Measurements from ENCODE around the gene CRIP1. TPM values are rescaled to one million over a fixed set of nuclear protein-coding genes. Genes with fewer than 3 reads are reported as not detected.
A peak's percentile ranks its signal among the peaks of the same experiment; 100 is the strongest.

Gene CRIP1
- total and polyA plus RNA-seq, 2 donors (not counting 1 experiment from before 2014, with no cell fraction given): 210 to 563 TPM

GRCh38 chr14:105529569-105530284 is 43.0 kb downstream of the CRIP1 start:
- Histone ChIP-seq H3K4me3 (ENCODE audit: control extremely low read depth in 1 of 5, extremely low read depth in 1 of 5, insufficient read depth in 1 of 5, low read depth in 2 of 5, low read length in 4 of 5) (peak overlapping the region in 4 of 5 experiments; percentile 1 to 61 (median 50)), H3K4me2 (replicated peaks; ENCODE audit: low read depth, low read length, poor library complexity, severe bottlenecking) (peak overlapping the region; percentile 100), H4K20me1 (ENCODE audit: control insufficient read depth, insufficient read depth, low read length, poor library complexity, severe bottlenecking) (peaks cover 14% of the 10 kb centered on the region), H3K79me2 (ENCODE audit: control insufficient read depth, insufficient read depth, low read length) (no peaks in the 10 kb centered on the region), H2AFZ (ENCODE audit: insufficient read depth, low read depth, low read length, poor library complexity, severe bottlenecking) (peak overlapping the region; percentile 93), H3K4me1 (ENCODE audit: control insufficient read depth in 2 of 2, insufficient read depth in 2 of 2, low read length in 2 of 2) (peaks cover 64 to 71% of the 10 kb centered on the region in 2 donors), H3K9me3 (ENCODE audit: control extremely low read depth in 1 of 3, control insufficient read depth in 2 of 3, insufficient read depth in 1 of 3, low read length in 2 of 3) (peaks cover 0 to 21% (median 0%) of the 10 kb centered on the region in 3 donors), H3K9ac (ENCODE audit: low read length) (peak overlapping the region; percentile 76), H3K27ac (ENCODE audit: low read length in 2 of 2) (no peak overlapping the region), H3K27me3 (replicated peaks in 1 of 4; ENCODE audit: control extremely low read depth in 1 of 4, control insufficient read depth in 3 of 4, insufficient read depth in 4 of 4, low read length in 3 of 4) (peaks cover 0 to 48% (median 9%) of the 10 kb centered on the region in 4 experiments), H3K36me3 (replicated peaks in 1 of 2; ENCODE audit: control extremely low read depth in 1 of 2, control insufficient read depth in 1 of 2, extremely low read depth in 1 of 2, insufficient read depth in 2 of 2, low read length in 1 of 2) (no peaks in the 10 kb centered on the region)
- no peaks in the 10 kb centered on the region for H3K27me3 Mint-ChIP-seq
- WGBS (ENCODE audit: insufficient coverage): 45% methylated on average over 62 of the region's 63 CpGs
- TF ChIP-seq EZH2 (IDR thresholded peaks at IDR 0.05; ENCODE audit: borderline replicate concordance, insufficient read depth, low read depth, low read length, poor library complexity, severe bottlenecking) (no peak), CTCF (IDR thresholded peaks at IDR 0.05) (no peak)
- H3K4me3 Mint-ChIP-seq: peak overlapping the region; percentile 87
- POLR2A ChIA-PET: no interaction called here
- CTCF ChIA-PET: interaction anchor here (1.4 to 4.2 kb wide), 6 partner anchors 39 to 159 kb away, joined by 4 to 52 read pairs (median 14); partner anchors contain the start of gene TEDC1
- no peaks in the 10 kb centered on the region for H3K9me3 Mint-ChIP-seq (ENCODE audit: insufficient read depth)
- H3K27ac Mint-ChIP-seq: peak overlapping the region; percentile 78
- intact Hi-C loops (cut with micrococcal nuclease): loop anchor here (2.0 to 10.0 kb wide), 4 partner anchors 81 to 885 kb away; no protein-coding TSS in a partner anchor
- ATAC-seq (ENCODE audit: low read depth) (no peak), DNase-seq (peak; percentile 78)
- H3K4me1 Mint-ChIP-seq: peaks cover 59% of the 10 kb centered on the region
